ENCODE measurements around the gene DISC1. TPM values are rescaled to one million over a fixed set of nuclear protein-coding genes. Genes with fewer than 3 reads are reported as not detected.
"Not testable (repeated sequence)": the region's sequence is repeated elsewhere in the genome, so short reads cannot be mapped to it uniquely, and the experiment has no call there.

Gene DISC1
- polyA plus RNA-seq, 12 donors: 5.2 to 8.5 (median 7.0) TPM; not detected in 1

DNA sequence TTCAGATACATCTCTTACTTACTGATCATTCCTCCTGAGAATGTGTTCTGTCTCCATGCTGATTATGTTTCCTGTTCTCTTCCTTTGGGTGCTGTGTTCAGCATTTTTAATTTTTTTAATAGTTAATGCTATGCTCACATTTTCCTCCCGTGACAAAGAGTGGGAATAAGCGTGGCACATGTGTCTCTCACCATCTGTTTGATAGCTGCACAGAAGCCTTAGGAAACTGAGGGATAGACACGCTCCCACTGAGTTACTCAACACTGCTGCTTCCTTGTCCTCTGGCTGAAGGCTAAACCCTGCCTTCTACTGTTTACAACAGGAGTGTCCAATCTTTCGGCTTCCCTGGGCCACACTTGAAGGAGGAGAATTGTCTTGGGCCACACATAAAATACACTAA, 264.2 kb downstream of the DISC1 start:
- DNase-seq: no peak

DNA sequence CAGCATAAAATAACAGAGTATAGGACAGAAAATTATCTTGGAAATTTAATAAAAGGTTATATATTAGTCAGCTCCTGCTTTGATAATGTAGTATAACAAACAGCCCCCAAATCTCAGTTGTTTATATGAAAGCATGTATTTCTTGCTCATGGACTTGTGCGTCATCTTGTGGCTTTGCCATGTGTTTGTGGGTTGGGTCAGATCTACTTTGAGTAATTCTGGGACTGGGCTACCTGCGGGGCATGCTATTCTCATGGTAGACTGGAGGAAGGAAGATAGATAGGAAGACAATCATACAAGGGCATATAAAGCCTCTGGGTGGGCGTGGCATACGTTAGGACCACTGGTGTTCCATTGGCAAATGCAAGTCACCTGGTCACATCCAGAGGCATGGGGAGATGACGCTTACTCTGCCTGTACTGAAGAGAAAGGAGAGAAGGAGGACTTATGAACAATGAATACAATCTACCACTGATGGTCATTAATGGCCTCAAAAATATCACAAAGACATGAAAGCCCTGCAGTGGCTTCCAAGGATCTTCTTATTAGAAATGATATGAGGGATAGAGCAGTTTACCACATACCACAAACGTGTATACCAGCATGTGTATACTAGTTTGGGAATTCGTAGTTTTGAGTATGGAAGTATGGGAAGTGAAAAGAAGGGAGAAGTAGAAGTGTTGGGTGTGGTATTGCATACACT, 267.0 kb downstream of the DISC1 start:
- DNase-seq: no peak

- no peak for DNase-seq
Observed at GRCh38 chr1:231896806-231897205, 270.2 kb downstream of the DISC1 start.

DNA sequence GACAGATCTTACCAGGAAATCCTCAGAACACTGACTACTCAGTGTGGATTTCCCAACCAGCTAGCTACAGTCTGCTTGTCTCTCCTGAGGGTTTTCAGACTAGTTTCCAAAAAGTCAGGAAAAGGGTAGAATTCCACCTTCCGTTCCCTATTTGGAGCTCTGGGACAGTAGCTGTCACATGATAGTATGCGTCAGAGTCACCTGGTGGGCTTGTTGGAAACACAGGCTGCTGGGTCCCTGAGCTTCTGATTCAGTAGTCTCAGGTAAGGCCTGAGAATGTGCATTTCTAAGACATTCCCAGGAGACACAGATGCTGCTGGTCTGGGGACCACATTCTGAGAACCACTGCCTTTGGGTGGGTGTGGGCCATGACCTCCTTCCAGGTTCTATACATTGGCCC, 272.5 kb downstream of the DISC1 start:
- DNase-seq: no peak

DNA sequence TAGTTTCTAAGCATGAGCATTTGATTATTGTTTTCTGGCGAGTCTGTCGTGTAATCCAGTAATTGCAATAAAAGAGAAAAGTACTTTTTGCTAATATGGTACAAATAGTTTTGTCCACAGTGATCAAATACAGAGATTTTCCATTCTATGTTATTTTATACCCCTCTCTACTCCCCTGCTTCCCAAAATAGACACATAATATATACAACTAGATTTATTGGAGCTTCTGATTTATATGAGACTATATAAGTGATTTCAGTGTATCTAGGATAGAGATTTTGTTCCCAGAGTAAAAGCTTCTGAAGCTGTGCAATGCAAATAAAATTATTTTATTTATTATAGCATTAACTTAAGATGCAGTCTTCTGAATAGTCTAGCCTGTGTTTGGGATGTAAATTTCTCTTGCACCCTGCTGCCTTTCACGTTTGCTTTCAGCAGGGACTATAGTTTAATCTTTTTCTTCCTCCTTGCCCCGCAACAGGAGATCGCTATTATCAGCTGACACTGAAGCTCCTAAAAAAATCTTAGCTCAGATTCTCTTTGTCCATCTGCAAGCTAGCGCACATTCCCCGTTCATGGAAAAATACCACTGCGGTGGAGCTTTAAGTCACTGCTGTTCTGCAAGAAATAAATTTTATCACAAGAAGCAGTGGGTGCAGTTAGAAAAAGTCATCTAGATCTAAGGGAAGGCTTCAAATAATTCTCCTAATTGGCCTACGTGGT, 273.3 kb downstream of the DISC1 start:
- no peak for DNase-seq

- DNase-seq: no peak
Observed at GRCh38 chr1:231903586-231904081, 277.0 kb downstream of the DISC1 start.

DNA sequence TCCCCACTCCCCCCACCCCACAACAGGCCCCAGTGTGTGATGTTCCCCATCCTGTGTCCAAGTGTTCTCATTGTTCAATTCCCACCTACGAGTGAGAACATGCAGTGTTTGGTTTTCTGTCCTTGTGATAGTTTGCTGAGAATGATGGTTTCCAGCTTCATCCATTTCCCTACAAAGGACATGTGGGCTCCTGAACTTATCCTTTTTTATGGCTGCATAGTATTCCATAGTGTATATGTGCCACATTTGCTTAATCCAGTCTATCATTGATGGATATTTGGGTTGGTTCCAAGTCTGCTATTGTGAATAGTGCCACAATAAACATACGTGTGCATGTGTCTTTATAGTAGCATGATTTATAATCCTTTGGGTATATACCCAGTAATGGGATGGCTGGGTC, 280.7 kb downstream of the DISC1 start:
- not testable (repeated sequence) for DNase-seq

DNA sequence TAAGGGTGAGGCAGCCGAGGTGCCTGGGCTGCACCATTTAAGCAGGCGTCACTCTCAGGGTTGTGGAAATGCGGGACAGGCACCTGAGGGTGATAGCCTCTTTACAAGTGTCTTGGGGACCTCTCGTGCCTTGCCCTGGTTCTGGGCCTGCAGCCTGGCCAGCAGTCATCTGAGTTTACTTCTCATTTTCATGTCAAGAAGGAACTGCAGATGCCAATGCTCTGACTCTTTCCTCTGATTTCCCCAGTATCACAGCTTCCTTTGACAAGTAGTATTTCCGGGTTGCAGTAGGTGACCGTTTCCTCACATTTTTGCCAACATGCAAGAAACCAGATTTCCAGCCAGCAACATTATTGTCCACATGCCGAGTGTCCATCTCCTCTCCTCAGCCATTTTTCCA, 286.9 kb downstream of the DISC1 start:
- no peak for DNase-seq

DNA sequence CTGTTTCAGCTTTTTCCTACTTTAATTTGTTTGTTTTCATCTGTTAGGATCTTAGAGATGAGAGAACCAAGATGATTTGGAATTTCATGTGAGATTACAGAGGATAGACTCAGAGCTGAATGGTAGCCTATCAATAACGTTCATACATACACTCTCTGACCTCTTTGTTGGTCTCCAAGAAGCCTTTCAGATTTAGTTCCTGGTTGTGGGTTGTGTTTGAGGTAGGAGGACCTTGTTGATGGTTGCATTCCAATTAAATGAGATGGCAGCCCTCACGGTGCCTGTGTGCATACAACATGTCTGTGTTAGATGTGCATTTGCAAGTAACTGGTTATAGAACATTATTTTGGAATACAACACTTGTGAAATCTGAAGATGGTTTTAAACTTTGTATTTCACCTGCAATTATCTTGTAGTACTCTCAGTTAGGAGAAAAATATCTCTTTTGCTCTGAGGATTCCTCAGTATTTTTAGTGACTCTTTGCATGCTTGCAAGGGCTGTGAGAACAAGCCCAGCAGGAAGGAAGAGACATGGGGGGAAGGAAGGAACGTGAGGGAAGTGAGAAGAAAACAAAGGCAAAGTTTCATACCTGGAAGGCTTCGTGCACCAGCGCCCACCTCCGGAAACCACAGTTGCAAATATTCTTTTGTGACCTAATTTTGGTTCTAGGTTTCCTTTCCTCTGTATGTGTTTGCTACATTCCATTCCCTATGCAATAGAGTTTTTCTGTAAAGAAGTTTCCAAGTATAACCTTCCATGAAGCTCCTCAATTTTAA, 291.8 kb downstream of the DISC1 start:
- DNase-seq: no peak

GRCh38 chr1:231919239-231919885, 292.8 kb downstream of the DISC1 start:
- no peak for DNase-seq

GRCh38 chr1:231919886-231920285, 293.3 kb downstream of the DISC1 start:
- DNase-seq: no peak

DNA sequence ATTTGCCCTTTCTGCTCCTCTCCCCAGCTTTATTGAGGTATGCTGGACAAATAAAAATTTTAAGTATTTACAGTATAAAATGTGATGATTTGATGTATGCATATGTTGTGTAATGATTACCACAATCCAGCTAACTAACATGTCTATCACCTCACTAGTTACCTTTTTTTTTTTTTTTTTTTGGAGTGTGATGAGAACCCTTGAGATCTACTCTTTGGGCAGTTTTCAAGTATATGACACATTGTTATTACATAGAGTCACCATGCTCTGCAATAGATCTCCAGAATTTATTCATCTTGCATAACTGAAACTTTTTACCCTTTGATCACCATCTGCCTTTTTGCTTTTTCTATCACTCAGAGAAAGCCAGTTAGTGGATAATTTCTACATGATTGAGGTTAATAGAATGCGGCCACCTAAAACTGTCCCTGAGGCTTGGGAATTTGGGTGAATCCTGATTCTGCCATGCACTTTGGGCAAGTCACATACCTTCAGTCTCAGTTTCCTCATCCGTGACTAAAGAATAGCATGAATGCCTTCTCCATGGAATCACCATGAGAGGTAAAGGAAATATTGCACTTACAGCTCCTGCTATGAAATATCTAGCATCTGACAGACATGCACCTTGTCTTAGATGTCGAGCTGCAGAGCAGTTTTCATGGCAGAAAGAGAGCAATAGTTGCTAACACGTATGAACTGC, 295.2 kb downstream of the DISC1 start:
- DNase-seq: no peak

DNA sequence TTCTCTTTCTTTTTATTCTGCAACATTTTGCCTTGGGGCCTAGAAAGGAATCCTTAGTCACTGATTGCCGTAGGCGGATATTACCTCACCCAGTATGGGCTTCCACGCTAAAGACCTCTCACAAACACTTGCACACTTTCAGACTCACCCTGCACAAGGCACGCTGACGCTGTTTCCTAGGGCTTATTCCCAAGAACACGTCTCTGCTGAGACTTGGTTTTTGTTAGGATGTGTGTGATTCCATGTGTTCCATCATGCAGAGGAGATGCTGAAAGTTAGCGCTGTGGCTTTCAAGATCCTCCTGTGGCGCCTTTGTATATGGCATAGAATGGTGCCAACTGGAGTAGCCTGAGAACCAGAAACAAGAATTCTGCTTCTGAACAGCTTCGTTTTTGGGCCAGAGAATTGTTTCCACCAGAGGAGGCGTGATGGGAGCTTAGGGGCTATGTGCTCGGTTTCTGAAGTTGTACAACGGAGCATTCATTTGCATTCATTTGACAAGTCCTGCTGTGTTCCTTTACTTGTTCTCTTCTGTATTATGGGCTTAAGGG, 297.0 kb downstream of the DISC1 start:
- DNase-seq: no peak

DNA sequence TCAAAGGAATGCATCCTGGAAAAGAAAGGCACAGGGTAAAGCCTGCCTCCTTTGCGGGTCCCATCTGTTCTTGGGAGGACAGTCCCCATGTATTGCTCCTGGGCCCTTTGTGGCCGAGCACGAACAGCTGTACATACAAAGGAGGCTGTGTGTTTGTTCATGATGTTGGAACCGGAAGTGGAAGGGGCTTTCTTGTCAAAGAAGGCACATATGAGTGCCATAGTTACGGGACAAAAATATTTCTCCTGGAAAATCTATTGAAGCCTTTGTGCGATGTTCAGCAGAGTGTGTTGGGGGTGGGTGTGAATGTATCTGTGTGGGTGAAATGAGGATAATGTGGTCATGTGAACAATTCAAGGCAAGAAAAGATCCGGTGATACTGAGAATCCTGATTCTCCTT, 297.6 kb downstream of the DISC1 start:
- DNase-seq: no peak

- DNase-seq: no peak
Observed at GRCh38 chr1:231925864-231926263, 299.3 kb downstream of the DISC1 start.

DNA sequence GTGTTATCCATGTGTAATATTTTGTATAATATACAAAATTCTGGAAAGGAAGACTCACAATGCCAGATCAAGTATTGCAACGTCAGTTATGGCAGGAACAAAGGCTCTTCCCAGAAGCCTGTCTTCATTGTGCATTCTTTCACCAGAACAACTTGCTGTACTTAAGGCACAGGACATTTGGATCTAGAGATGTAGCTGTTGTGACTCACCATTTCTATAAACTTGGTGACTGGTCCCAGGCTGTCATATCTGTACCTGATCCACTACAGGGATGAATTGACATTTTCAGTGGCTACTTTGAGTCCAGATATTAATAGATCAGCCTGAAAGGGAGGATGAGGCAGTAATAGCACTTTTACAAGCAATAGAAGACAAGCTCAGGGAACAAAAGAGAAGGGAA, 299.8 kb downstream of the DISC1 start:
- no peak for DNase-seq

GRCh38 chr1:231926933-231927332, 300.3 kb downstream of the DISC1 start:
- DNase-seq: no peak

GRCh38 chr1:231927431-231927830, 300.8 kb downstream of the DISC1 start:
- DNase-seq: no peak

GRCh38 chr1:231929311-231929710, 302.7 kb downstream of the DISC1 start:
- no peak for DNase-seq

- no peak for DNase-seq
Observed at GRCh38 chr1:231930257-231930947, 303.8 kb downstream of the DISC1 start.

Data from muscle of arm (tissue), 12 donors.